Stomach (tissue), 4 donors: ENCODE measurements around the gene HK1.

Experiments used
- CTCF ChIP-seq, 7 experiments: fragments of 450-650 bp in 4 of 7; fragments of 200-600 bp in 3 of 7; sonication (generic) in 3 of 7; IDR thresholded peaks; one replicate each; pipeline ENCODE4 v1.5.1; 2016 to 2019; ENCODE audit warnings: antibody characterized with exemption in 7 of 7, control low read depth in 2 of 7, mild to moderate bottlenecking in 1 of 7
- POLR2A ChIP-seq, 4 donors: fragments of 450-650 bp; IDR thresholded peaks; one replicate each; pipeline ENCODE4 v1.6.1; 2016; ENCODE audit warnings: antibody characterized with exemption in 4 of 4, control low read depth in 2 of 4, mild to moderate bottlenecking in 1 of 4, moderate library complexity in 1 of 4
- POLR2AphosphoS5 ChIP-seq, 3 donors: sonication (generic); formaldehyde crosslinking; IDR thresholded peaks; one replicate each; pipeline ENCODE4 v1.6.1; 2016; ENCODE audit warnings: antibody characterized with exemption in 3 of 3

DNA sequence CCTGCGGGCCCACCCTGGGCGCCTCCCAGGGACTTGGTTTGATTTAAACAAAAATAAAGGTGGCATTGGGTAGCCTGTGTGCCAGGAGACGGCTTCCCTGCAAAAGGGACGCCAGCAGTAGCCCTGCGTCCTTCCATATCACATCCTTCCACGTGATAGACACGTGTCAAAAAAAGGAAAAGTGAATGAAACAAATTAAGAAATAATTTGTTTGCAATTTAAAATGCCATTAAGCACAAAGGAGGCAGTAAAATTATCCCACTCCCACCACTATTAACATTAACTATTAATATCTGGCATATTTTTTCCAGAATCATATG is 130.8 kb downstream of the HK1 start:
- TF ChIP-seq CTCF (IDR thresholded peaks at IDR 0.05) (no peak), POLR2A (IDR thresholded peaks at IDR 0.05) (no peak), POLR2AphosphoS5 (IDR thresholded peaks at IDR 0.05) (no peak)
